D341Med (cell line): ENCODE results near the gene PEX16.

Source experiments
- DNase-seq: peaks from one replicate; pipeline ENCODE4 v3.0.0; 2012; ENCODE audit warnings: low spot score

PEX16 gene

DNA sequence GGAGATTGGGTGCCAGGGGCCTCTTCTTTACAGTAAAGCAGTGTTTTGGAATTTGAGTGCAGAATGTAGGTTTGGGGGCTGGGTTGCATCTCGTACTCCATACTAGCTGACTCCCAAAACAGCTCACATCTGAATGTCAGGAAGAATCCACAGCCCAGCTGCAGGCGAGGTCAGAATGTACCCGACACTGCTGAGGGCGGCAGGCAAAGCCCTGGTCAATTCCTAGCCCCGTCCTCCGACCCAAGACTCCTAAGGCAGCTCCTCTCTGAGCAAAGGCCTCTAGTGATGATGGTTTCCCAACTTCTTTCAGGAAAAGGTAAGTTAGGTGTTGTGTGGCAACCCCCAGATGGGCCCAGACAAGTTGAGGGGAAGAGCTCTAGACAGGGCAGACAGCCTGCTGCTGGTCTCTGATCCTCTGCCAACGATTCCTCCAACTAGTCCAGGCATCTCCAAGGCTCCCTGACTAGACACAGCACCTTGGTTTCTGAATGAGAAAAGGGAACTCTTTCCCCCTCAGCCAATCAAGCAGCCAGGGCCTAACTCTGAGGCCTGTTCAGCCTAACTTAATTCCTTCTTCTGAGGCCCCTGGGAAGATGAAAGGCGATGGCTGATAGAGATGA is 13.4 kb upstream of the PEX16 start:
- DNase-seq: no peak

DNA sequence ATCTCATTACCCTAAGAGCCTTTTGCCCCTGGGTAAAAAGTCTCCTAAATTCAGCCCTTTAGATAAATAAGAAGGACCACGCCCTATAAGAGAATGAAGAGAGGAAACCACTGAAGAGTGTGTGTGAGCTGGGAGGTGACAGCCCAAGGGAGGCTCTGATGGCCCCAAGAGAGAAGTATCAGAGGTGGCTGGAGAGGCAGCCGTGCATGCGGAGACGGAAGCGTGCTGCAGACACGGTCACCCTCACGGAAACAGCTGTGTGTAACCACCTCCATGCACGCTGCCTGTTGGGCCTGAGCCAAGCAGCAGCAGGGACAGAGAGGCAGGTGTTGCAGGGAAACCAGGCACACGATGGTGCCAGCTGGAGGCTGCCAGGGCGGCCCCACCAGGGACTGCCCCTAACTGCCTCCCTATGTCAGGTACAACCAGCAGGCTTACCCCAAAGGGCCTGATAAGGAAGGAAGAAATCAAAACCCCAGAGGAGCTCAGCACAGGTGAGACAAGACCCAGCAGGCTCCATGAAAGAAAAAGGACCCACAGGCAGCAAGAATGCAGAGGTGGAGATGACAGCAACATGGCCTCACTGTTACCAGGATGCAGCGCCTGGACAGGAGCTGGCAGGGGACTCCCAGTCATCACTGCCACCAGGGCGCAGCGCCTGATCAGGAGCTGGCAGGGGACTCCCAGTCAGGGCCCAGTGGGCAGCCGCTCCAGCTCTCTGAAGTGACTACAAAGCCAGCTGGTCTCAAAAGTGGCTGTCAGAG is 12.5 kb upstream of the PEX16 start:
- DNase-seq: no peak

DNA sequence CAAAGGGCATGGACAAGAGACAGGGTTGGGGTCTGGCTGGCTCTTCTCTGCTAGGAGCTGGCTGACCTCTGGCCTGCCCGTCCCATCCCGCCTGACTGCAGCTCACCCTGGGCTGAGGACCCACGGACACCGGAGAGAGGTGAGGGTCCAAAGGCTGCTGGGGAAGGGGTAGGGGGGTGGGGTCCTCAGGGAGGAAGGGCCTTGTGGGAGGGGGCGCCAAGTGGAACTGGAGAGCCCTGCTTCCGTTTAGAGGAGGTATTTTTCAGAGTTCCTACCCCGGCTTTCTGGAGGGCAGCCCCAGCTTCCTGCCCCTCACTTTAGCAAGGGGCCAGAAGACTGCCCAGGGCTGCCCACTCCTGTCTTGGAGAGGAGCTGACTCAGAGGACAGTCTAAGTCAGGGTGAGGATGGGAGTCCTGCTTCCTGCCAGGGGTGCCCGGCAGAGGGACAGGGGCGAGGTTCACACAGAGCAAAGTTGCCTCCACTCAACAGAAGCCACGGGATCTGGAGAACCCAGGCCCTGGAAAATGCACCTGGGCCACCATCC is 11.9 kb upstream of the PEX16 start:
- no peak for DNase-seq

DNA sequence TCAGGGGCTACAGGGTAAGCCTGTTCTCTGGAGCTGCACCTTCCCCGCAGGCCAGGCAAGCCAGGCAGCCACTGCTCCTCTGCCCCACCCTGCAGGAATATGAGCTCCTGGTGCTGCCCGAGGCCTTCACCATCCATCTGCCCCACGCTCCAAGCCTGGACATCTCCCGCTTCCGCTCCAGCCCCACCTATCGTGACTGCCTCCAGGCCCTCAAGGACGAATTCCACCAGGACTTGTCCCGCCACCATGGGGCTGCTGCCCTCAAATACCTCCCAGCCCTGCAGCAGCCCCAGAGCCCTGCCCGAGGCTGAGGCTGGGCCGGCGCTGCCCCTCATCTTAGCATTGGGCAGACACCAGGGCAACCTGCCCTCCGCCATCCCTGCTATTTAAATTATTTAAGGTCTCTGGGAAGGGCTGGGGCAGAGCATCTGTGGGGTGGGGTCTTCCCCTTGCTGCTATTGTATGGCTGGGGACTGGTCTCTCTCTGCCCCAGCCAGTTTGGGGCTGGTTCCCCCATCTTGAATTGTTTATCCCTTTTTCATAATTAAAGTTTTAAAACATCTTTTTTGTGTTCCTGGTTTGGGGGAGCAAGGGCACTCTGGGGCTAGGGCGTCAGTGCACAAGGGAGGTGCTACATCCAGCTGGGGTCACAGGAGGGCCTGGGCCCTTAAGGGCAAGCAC is 11.0 kb upstream of the PEX16 start:
- no peak for DNase-seq

DNA sequence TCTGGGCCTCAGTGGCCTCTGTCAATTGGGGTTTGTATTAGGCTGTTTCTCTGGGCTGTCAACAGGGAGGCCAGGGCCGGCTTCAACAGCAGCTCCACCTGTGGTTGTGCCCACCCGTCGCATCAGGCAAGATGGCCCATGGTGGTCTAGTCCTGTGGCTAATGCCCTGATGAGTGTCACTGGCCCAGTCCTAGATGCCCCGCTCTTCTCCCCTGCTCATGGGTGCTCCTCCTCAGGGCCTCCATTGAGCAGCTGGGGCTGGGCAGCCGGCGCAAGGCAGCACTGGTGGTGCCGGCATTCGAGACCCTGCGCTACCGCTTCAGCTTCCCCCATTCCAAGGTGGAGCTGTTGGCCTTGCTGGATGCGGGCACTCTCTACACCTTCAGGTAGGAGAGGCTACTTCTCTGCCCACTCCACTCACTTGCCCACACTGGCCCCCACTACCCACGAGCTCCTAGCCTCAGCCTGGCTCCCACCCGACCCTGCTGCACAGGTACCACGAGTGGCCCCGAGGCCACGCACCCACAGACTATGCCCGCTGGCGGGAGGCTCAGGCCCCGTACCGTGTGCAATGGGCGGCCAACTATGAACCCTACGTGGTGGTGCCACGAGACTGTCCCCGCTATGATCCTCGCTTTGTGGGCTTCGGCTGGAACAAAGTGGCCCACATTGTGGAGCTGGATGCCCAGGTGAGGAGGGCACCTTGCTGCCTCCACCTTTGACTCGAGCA is 10.2 kb upstream of the PEX16 start:
- DNase-seq: no peak

DNA sequence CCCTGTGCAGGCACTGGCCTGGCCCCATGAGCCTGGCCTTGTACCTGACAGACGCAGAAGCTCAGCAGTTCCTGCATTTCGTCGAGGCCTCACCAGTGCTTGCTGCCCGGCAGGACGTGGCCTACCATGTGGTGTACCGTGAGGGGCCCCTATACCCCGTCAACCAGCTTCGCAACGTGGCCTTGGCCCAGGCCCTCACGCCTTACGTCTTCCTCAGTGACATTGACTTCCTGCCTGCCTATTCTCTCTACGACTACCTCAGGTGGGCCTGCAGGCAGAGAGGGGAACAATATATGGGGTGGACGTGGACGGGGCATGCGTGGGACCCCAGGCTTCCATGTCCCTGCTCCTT is 9.6 kb upstream of the PEX16 start:
- DNase-seq: no peak

DNA sequence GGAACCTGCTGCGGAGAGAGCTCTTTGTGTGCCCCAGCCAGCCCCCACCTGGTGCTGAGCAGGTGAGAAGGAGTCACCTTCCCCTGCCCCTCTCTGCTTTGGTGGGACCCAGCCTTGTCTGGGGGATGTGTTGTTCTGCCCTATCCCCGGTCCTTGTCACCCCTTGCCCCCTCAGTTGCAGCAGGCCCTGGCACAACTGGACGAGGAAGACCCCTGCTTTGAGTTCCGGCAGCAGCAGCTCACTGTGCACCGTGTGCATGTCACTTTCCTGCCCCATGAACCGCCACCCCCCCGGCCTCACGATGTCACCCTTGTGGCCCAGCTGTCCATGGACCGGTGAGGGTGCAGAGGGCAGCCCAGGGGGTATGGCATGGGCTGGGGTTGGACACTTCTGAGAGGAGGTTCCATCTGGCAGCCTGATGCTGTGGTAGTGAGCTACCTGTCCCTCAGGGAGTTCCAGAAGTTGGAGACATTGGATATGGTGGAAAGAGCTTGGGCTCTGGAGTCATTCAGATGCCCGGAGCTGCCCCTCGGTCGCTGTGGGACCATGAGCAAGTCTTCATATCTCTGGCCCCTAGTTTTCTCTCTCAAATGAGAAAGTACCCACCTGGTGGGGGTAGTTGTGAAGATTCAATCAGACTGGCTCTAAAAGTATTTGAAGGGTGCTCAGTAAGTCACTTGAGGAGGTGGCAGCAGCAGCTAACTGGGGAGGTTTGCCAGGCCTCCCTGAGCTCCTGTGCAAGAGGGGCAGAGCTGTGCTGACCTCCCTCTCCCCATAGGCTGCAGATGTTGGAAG is 9.1 kb upstream of the PEX16 start:
- DNase-seq: no peak

DNA sequence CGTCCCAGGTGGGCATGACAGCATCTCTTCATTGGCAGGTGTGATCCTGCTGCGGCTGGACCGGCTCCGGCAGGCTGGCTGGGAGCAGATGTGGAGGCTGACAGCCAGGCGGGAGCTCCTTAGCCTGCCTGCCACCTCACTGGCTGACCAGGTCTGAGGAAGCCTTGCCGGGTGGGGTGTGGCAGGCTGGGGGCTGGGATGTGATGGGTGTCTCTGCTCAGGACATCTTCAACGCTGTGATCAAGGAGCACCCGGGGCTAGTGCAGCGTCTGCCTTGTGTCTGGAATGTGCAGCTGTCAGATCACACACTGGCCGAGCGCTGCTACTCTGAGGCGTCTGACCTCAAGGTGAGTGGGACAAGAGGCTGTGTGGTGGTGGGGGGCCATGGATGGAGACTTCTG is 8.3 kb upstream of the PEX16 start:
- DNase-seq: no peak

DNA sequence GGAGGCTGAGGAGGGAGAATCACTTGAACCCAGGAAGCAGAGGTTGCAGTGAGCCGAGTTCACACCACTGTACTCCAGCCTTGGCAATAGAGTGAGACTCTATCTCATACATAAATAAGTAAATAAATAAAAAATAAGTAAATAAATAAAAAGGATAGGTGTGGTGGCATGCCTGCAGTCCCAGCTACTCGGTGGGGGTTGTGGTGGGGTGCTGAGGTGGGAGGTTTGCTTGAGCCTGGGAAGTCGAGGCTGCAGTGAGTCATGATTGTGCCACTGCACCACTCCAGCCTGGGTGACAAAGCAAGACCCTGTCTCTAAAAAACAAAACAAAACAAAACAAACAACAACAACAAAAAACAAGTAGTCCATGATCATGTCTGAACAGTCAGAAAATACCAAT is 7.9 kb upstream of the PEX16 start:
- DNase-seq: no peak

DNA sequence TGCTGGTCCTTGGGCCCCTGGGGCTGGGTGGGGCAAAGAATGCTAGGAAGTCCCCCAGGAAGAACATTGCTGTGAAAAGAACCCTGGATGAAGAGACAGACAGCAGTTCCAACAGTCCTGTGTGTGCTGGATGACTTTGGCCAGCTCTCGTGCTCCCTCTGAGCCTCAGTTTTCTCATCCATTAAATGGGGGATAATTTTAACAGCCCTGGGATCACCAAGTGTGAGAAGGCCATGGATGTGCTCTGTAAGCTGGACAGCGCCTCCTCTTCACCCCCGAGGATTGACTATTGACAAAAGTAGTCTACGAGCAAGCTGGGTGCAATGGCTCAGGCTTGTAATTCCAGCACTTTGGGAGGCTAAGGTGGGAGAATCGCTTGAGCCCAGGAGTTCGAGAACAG is 7.2 kb upstream of the PEX16 start:
- no peak for DNase-seq

DNA sequence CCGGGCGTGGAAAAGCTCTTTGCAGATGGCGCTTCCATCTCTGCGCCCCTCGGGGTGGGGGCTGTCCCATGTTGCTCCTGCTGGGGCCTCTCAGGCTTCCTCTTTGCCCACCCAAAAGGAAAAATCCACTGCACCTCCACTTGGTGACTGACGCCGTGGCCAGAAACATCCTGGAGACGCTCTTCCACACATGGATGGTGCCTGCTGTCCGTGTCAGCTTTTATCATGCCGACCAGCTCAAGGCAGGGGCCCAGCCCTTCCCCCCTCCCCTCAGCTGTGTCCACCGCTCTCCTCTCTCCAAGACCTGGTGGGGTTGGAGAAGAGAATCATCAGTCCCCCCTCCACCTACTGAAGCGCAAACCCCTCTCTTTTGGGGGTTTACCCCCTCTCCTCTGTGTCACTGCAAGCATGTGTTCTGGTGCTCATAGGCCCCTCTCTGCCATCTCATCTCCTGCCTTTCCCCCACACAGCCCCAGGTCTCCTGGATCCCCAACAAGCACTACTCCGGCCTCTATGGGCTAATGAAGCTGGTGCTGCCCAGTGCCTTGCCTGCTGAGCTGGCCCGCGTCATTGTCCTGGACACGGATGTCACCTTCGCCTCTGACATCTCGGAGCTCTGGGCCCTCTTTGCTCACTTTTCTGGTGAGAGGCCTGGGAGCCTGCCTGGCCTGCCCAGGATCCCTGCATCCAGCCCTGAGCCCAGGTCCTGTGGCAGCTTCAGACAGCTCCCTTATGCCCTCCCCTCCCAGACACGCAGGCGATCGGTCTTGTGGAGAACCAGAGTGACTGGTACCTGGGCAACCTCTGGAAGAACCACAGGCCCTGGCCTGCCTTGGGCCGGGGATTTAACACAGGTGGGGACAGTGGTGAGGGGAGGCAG is 6.6 kb upstream of the PEX16 start:
- no peak for DNase-seq

DNA sequence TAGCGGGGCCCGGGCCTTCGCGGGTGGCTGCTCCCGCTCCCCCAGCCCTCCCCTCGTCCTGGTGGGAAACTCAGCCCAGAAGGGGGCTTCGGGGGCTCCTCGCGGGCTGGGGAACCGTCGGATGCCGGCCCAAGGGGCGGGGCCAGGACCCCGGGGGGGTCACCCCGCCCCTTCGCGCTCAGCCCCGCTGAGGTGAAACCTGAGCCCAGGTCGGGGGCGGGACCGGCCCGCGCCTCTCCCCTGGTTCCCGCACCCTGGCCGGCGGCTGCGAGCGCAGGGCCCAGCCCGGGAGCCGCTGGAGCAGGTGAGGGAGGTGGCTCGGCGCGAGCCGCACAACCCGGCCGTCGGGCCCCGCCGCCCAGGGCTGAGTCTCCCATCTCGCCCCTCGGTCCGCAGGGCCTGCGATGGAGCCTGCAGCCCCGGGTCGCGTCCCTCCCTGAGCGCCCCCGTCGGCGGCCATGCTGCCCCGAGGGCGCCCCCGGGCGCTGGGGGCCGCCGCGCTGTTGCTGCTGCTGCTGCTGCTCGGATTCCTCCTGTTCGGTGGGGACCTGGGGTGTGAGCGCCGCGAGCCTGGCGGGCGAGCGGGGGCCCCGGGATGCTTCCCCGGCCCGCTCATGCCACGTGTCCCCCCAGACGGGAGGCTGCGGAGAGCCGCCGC is 4.9 kb upstream of the PEX16 start, which contains the start of gene LARGE2:
LARGE2 (plus strand) TSS at position 232 of the 658 bp plus-strand sequence; CDS start at position 459, 227 bp downstream.
- DNase-seq: peak; percentile 77

DNA sequence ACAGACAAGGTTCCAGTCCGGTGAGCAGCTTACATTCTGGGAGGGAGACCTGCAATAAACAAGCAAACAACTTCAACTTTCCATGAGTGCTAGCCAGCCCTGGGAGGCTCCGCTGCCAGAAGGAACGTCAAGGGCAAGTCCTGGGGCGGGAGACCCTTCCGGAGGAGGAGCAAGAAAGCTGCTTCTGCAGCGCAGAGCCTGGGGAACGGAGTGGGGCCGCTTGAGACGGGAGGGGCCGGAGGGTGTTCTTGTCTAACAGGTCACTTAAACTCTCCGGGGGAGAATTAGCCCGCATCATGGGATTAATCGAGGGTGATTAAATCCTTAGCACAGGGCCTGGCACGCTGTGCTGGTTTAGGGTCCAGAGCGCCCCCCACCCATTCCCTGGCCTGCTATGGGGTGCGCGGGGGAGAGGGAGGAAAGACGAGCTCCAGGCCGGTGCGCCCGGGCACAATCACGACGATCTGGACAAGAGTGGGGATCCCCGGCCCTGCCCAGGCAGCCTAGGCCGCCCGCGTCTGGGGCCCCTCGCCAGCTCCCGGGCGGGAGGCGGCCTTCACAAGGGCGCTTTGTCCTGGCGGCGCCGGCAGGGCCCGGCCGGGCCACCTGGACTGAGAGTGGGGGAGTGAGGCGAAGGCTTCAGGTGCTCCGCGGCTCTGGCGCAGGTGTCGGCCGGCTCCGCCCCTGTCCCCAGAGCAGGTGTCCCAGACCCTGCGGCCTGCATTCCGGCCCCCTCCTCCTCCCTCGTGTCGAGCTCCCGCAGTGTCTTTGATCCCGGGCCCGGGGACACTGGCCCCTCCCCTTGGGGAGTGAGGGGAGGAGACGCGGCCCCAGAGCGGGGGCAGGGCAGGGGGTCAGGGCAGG is 4.1 kb upstream of the PEX16 start:
- no peak for DNase-seq

DNA sequence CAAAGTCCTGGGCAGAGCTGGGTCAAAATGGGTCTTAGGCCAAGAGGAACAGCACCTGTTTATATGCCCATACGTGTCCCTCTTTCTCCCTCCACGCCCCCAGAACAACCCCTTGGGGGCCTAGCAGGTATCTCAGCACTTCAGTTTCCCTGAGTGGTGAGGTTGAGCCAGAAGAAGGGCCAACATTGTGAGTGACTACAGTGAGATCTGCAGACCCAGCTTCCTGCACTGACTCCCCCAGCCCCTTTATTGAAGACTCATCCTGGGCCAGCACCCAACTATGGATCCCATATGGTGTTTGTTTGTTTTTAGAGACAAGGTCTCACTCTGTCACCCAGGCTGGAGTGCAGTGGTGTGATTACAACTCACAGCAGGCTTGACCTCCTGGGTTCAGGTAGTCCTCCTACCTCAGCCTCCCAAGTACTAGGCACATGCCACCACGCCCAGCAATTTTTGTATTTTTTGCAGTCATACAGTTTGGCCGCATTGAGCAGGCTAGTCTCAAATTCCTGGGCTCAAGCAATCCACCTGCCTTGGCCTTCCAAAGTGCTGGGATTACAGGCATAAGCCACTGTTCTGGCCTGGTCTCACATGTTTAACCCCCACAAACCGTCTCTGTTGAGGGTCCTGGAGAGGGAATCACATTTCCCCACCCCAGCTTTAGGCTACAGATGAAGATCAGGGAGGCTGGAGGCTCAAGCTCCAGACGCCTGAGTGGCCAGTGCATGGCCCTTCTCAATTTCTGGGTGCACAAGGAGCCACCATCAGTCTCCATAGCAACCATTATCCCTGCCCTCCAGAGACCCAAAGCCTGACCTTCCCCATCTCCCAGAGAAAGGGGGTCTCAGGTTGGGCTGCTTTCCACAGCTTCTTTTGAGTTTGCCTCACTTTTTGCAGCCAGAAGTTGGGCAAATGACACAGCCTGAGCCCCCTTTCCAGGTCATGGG is 3.1 kb upstream of the PEX16 start:
- no peak for DNase-seq

DNA sequence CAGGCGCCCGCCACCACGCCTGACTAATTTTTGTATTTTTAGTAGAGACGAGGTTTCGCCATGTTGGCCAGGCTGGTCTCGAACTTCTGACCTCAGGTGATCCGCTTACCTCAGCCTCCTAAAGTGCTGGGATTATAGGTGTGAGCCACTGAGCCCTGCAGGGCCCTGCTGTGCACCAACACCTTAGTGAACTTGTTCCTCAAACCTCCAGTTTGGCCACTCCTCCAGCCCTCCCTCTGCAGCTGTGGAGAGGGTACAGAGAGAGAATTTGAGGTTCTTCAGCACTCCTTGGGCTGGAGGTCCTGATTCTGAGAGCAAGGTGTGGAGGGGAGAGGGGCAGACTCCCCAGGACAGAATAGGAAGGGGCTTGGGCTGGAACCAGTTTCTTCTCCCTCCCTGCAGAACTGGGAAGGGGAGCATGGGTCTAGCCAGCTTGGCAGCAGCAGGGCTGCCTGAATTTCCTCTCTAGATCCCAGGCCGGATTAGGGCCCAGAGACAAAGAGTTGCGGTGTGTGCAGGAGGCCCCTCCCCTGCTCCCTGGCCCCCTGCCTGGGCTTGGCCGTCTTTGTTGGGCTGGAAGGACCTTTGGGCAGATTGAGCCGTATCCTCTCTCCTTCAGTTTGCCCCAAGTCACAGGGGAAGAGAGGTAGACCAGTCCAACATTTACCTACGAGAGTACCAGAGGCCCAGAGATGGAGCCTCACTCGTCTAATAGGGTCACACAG is 2.3 kb upstream of the PEX16 start:
- no peak for DNase-seq

DNA sequence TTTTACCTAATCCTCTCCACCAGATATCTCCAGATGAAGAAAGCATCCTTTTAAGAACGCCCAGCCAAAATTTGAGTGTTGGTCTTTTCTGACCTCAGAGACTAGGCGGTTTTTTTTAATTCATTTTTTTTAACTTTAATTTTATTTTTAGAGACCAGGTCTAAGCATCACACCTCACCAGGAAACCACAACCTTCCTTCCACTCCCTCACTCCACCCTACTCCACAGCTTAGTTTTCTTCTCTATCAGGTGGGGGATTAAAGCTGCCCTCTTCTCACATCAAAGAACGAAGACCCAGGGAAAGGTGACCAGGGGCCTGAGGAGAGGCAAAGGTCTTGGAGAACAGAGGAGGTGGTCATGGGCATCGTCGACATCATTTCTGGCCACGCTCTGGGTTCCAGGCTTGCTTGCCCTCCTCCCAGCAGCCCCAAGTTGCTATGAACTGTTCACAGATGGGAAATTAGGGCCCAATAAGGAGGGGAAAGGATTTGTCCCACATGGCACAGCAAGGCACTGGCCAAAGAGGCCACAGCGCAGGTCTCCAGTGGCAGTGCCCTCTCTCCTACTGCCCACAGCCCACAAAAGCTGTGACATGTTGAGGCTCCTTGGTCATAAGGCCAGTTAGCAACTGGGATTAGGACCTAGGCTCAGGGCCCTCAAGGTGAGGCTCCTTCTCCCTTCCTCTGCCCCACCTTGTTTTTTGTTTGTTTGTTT is 1.4 kb upstream of the PEX16 start:
- no peak for DNase-seq
